ENCODE data around the gene FCHO2. TPM values are rescaled to one million over a fixed set of nuclear protein-coding genes. Genes with fewer than 3 reads are reported as not detected.
A peak's percentile ranks its signal among the peaks of the same experiment; 100 is the strongest.
"Not testable (repeated sequence)": the region's sequence is repeated elsewhere in the genome, so short reads cannot be mapped to it uniquely, and the experiment has no call there.

Gene FCHO2
- total RNA-seq, 1 donor from 2014 or later: 22.4 TPM

GRCh38 chr5:73007051-73007450 lies 51.2 kb downstream of the FCHO2 start:
- H3K36me3 Mint-ChIP-seq (ENCODE audit: low read depth): peaks cover 7% of the 10 kb centered on the region
- no peaks in the 10 kb centered on the region for H3K4me1 Mint-ChIP-seq (ENCODE audit: low read depth)
- H3K4me3 Mint-ChIP-seq (ENCODE audit: unreplicated experiment): no peak overlapping the region
- H3K27me3 Mint-ChIP-seq (ENCODE audit: low read depth): no peaks in the 10 kb centered on the region
- no peak overlapping the region for H3K27ac Mint-ChIP-seq (ENCODE audit: unreplicated experiment)
- no peaks in the 10 kb centered on the region for H3K9me3 Mint-ChIP-seq (ENCODE audit: low read depth)
- DNase-seq (ENCODE audit: low spot score): no peak
- no peak for TF ChIP-seq CTCF (IDR thresholded peaks at IDR 0.05)

- peaks cover 14% of the 10 kb centered on the region for H3K4me1 Mint-ChIP-seq (ENCODE audit: low read depth)
- H3K4me3 Mint-ChIP-seq (ENCODE audit: unreplicated experiment): no peak overlapping the region
- no peak for DNase-seq (ENCODE audit: low spot score)
- H3K27me3 Mint-ChIP-seq (ENCODE audit: low read depth): no peaks in the 10 kb centered on the region
- no peak for TF ChIP-seq CTCF (IDR thresholded peaks at IDR 0.05)
- H3K36me3 Mint-ChIP-seq (ENCODE audit: low read depth): peaks cover 7% of the 10 kb centered on the region
- no peak overlapping the region for H3K27ac Mint-ChIP-seq (ENCODE audit: unreplicated experiment)
- H3K9me3 Mint-ChIP-seq (ENCODE audit: low read depth): no peaks in the 10 kb centered on the region
Observed at GRCh38 chr5:73008831-73009230, 53.0 kb downstream of the FCHO2 start.

- H3K27me3 Mint-ChIP-seq (ENCODE audit: low read depth); H3K9me3 Mint-ChIP-seq (ENCODE audit: low read depth); DNase-seq (ENCODE audit: low spot score); H3K4me3 Mint-ChIP-seq (ENCODE audit: unreplicated experiment); H3K27ac Mint-ChIP-seq (ENCODE audit: unreplicated experiment); H3K36me3 Mint-ChIP-seq (ENCODE audit: low read depth): not testable (repeated sequence)
- peaks cover 14% of the 10 kb centered on the region for H3K4me1 Mint-ChIP-seq (ENCODE audit: low read depth)
Observed at GRCh38 chr5:73011612-73012011, 55.8 kb downstream of the FCHO2 start.

GRCh38 chr5:73018892-73019291 lies 63.1 kb downstream of the FCHO2 start:
- Mint-ChIP-seq H3K27ac (ENCODE audit: unreplicated experiment) (no peak overlapping the region), H3K27me3 (ENCODE audit: low read depth) (no peaks in the 10 kb centered on the region), H3K9me3 (ENCODE audit: low read depth) (no peaks in the 10 kb centered on the region), H3K36me3 (ENCODE audit: low read depth) (peaks cover 8% of the 10 kb centered on the region), H3K4me3 (ENCODE audit: unreplicated experiment) (no peak overlapping the region), H3K4me1 (ENCODE audit: low read depth) (peaks cover 14% of the 10 kb centered on the region)
- DNase-seq (ENCODE audit: low spot score): no peak
- no peak for TF ChIP-seq CTCF (IDR thresholded peaks at IDR 0.05)

GRCh38 chr5:73019766-73020165 lies 63.9 kb downstream of the FCHO2 start:
- no peaks in the 10 kb centered on the region for H3K27me3 Mint-ChIP-seq (ENCODE audit: low read depth)
- no peak for DNase-seq (ENCODE audit: low spot score)
- H3K4me1 Mint-ChIP-seq (ENCODE audit: low read depth): peaks cover 14% of the 10 kb centered on the region
- peaks cover 8% of the 10 kb centered on the region for H3K36me3 Mint-ChIP-seq (ENCODE audit: low read depth)
- TF ChIP-seq CTCF (IDR thresholded peaks at IDR 0.05): no peak
- no peak overlapping the region for H3K27ac Mint-ChIP-seq (ENCODE audit: unreplicated experiment)
- H3K9me3 Mint-ChIP-seq (ENCODE audit: low read depth): no peaks in the 10 kb centered on the region
- no peak overlapping the region for H3K4me3 Mint-ChIP-seq (ENCODE audit: unreplicated experiment)

- H3K27ac Mint-ChIP-seq (ENCODE audit: unreplicated experiment): peak overlapping the region; percentile 47
- peaks cover 14% of the 10 kb centered on the region for H3K4me1 Mint-ChIP-seq (ENCODE audit: low read depth)
- no peak for DNase-seq (ENCODE audit: low spot score)
- H3K27me3 Mint-ChIP-seq (ENCODE audit: low read depth): no peaks in the 10 kb centered on the region
- TF ChIP-seq CTCF (IDR thresholded peaks at IDR 0.05): no peak
- peaks cover 11% of the 10 kb centered on the region for H3K36me3 Mint-ChIP-seq (ENCODE audit: low read depth)
- no peak overlapping the region for H3K4me3 Mint-ChIP-seq (ENCODE audit: unreplicated experiment)
- no peaks in the 10 kb centered on the region for H3K9me3 Mint-ChIP-seq (ENCODE audit: low read depth)
Observed at GRCh38 chr5:73022471-73023169, 66.8 kb downstream of the FCHO2 start.

- not testable (repeated sequence) for DNase-seq (ENCODE audit: low spot score); H3K36me3 Mint-ChIP-seq (ENCODE audit: low read depth); H3K27me3 Mint-ChIP-seq (ENCODE audit: low read depth); H3K4me3 Mint-ChIP-seq (ENCODE audit: unreplicated experiment); H3K9me3 Mint-ChIP-seq (ENCODE audit: low read depth)
- H3K27ac Mint-ChIP-seq (ENCODE audit: unreplicated experiment): peak overlapping the region; percentile 5
- H3K4me1 Mint-ChIP-seq (ENCODE audit: low read depth): peaks cover 24% of the 10 kb centered on the region
Observed at GRCh38 chr5:73024946-73025544, 69.2 kb downstream of the FCHO2 start.
